Kidney capillary endothelial cell (primary cell): ENCODE data around the gene KHDRBS1.
"Not testable (repeated sequence)": the region's sequence is repeated elsewhere in the genome, so short reads cannot be mapped to it uniquely, and the experiment has no call there.

Experiments
- DNase-seq: peaks from one replicate; pipeline ENCODE4 v3.0.0-alpha.2; 2018; ENCODE audit warnings: low spot score

The KHDRBS1 gene

GRCh38 chr1:32014199-32014947, 705 bp downstream of the KHDRBS1 start:
- DNase-seq, result peak; percentile 28

DNA sequence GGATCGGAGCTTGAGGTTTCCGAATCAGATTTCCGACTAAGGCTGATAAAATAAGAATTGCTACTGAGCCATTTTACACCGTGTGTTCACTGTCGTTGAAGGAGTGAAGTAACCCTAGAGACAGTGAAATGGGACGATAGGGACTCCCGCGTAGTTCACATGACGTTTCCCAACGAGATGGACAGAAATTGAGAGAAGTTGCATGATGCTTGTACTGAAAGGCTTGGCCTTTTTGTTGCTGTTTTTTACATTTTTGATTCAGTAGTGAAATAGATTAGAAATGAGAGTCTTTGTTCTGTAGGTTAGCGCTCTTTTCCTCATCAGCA, 1.2 kb downstream of the KHDRBS1 start:
- DNase-seq, result peak; percentile 25

DNA sequence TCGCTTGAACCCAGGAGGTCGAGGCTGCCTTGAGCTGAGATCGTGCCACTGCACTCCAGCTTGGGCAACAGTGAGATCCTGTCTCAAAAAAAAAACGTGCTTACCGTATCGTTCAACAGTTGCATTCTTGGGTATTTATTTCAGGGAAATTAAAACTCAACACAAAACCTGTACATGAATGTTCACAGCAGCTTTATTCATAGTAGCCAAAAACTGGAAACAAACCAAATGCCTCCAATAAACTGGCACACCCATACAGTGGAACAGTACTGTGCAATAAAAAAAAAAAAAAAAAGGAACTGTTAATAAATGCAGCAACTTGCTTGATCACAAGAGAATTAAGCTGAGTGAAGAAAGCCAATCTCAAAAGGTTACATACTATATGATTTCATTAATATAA, 6.7 kb downstream of the KHDRBS1 start:
- no peak for DNase-seq

DNA sequence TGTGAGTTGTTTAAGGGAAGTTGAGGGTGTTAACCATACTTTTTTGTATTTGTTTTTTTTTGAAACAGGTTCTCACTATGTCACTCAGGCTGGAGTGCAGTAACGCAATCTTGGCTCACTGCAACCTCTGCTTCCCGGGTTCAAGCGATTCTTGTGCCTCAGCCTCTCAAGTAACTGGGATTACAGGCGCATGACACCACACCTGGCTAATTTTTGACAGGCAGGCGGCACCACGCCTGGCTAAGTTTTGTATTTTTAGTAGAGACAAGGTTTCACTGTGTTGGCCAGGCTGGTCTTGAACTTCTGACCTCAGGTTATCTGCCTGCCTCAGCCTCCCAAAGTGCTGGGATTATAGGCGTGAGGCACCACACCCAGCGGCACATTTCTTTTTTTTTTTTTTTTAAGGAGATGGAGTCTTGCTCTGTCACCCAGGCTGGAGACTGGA, 7.9 kb downstream of the KHDRBS1 start:
- DNase-seq, result not testable (repeated sequence)

GRCh38 chr1:32023351-32023750, 9.7 kb downstream of the KHDRBS1 start:
- no peak for DNase-seq

DNA sequence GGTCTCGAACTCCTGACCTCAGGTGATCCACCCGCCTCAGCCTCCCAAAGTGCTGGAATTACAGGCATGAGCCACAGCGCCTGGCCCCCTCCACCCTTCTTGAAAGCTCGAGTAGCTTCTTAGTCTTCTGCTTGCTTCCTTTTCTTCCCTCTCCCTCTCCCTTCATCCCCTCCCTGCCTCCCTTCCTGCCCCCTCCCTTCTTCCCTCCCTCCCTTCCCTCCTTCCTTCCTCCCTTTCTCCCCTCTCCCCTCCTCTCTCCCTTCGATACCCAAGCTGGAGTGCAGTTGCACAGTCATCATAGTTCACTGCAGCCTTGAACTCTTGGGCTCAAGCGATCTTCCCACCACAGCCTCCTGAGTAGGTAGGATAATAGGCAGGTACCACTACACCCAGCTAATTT, 11.8 kb downstream of the KHDRBS1 start:
- no peak for DNase-seq

GRCh38 chr1:32028746-32029145, 15.1 kb downstream of the KHDRBS1 start:
- no peak for DNase-seq

DNA sequence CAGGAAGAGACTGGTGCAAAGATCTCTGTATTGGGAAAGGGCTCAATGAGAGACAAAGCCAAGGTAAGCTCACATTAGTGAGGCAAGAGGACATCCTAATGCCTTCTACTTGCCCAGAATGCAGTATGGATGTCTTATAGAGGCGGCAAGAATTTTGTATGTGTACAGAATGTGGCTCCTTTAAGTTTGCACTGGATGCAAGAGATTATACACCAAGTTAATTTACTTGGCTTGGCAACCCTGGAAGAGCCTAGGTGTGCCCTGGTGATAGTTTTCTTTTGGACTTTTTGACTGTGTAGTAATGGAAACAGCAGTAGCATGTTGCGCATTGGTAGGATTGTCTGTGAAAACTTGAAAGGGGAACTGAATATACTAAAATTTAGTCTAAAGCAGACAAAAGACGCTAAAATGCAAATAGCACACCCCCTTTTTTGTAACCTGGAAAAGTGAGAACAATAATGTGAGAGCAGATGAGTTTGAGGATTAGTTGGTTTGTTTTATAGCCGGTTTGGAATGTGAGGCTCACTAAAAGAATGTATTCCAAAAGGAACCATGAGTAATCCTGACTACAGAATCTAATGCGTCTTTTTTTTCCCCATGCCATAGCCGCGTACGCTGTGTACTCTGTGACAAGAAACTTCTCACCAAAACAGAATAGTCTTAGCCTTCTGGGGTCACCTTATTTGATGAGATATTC, 18.1 kb downstream of the KHDRBS1 start:
- no peak for DNase-seq

GRCh38 chr1:32032275-32032615, 18.6 kb downstream of the KHDRBS1 start:
- no peak for DNase-seq

DNA sequence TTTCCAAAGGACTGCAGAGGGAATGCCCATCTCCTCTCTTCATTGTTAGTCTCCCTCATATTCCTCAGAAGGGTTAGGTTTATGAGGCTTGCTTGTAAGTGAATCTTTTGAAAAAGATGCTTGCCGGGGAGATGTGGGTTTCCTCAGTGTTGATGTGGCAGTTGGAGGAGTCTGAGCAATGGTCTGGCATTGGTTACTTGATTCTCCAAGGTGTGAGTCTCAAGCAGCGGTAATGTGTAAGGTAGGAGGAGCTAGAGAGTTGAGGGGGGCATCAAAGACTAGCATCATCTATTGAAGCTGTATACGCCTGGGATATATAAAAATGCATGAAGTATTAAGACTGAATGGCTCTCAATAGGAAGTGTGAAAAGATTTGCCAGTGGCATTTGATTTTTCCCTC, 21.5 kb downstream of the KHDRBS1 start:
- no peak for DNase-seq

- no peak for DNase-seq
These were observed 27.0 kb downstream of the KHDRBS1 start for GRCh38 chr1:32040711-32041110.

DNA sequence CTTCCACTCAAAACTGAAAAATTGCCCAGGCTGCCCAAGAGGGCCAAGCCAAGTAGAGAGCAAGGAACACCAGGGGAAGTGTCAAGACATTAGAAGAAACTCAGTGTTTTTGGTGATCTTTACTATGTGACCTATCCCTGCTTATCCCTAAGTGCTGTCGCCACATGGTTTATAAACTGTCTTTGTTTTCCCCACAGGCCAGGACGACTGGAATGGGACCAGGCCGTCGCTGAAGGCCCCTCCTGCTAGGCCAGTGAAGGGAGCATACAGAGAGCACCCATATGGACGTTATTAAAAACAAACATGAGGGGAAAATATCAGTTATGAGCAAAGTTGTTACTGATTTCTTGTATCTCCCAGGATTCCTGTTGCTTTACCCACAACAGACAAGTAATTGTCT, 28.7 kb downstream of the KHDRBS1 start:
- DNase-seq, result no peak

- DNase-seq, result no peak
These were observed 30.6 kb downstream of the KHDRBS1 start for GRCh38 chr1:32044234-32044633.

DNA sequence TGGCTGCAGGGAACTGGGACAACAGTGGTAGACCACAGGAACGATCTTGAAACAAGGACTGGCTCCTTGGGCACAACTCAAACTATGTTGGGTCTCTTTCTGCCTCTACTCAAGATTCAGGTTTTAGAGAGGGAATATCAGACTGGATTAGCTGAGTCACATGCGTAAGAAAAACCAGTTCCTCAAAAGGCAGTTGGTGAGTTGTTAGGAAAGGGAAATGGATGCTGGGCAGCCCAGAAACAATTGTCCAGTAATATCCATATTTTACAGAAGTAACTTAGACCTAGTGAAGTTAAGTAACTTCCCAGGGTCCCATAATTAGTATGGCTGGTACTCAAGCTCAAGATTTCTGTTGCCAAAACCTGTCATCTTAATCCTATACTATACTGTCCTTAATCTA, 32.1 kb downstream of the KHDRBS1 start:
- no peak for DNase-seq

- no peak for DNase-seq
These were observed 34.0 kb downstream of the KHDRBS1 start for GRCh38 chr1:32047701-32048100.

DNA sequence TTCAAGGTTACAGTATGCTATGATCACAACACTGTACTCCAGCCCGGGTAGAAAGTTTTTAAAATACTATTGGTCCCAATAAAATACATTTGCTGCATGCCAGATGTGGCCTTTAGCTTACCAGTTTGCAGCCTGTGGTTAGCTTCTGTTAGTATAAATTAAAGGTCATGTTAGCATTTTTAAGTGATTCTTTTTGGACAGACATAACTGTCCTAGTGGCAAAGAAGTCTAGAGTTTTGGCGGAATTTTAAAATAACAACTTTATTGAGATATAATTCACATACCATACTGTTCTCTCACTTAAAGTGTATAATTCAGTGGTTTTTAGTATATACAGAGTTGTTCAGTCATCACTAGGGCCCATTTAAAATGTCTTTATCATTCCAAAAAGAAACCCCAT, 34.8 kb downstream of the KHDRBS1 start:
- DNase-seq, result no peak

- DNase-seq, result no peak
These were observed 38.0 kb downstream of the KHDRBS1 start for GRCh38 chr1:32051706-32052105.

DNA sequence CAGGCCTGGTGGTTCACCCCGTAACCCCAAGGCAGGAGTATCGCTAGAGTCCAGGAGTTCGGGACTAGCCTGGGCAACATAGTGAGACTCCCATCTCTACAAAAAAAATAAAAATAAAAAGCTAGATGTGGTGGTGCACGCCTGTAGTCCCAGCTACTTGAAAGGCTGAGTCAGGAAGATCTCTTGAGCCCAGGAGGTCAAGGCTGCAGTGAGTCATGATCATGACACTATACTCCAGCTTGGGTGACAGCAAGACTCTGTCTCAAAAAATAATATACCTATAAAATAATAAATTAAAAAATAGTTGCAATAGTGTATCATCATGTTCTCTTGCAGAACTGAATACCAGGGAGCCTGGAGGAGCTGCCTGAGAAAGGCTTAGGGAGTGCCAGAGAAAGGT, 39.2 kb downstream of the KHDRBS1 start:
- DNase-seq, result no peak

DNA sequence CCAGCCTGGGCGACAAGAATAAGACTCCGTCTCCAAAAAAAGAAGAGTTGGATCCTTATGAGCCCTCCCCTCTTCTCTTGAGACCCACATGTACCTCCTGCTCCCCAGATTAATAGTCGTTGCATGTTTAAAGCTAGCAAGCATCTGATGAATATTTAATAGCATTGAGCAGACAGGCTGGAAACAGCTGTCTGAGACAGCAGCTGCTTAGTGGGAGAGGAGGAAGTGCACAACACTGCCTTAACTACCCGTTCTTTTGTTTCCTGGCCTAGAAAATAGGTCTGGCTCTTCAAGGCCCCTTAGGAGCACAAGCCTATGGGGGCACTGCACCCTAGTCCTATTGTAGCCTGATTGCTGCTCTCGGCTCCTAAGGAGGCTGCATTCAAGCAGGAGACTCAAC, 41.7 kb downstream of the KHDRBS1 start:
- no peak for DNase-seq

- DNase-seq, result no peak
These were observed 42.9 kb downstream of the KHDRBS1 start for GRCh38 chr1:32056598-32056997.

- DNase-seq, result no peak
These were observed 47.2 kb downstream of the KHDRBS1 start for GRCh38 chr1:32060914-32061313.

GRCh38 chr1:32062867-32063230, 49.2 kb downstream of the KHDRBS1 start:
- DNase-seq, result no peak

DNA sequence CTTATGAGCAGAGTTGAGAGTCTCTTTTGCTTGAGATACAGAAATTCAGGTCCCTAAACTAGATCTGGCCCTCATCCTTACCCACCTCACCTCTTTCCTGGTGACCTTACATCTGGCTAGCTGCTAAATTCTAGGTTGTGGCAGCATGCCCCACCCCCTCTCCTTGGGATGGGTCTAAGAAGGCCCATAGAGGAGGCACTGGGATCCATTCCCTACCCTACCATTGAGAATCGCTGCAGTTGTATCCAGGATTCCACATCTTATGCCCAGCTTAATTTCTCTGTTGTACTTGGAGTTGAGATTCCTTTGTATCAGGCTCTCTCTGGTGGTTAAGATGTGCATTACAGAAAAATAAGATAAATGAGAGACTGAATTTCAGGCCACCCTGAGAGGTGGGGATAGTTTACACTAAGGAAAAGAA, 49.6 kb downstream of the KHDRBS1 start:
- DNase-seq, result peak; percentile 60
